Neural cell (in vitro differentiated cells): ENCODE data around the gene FAM107B. TPM values are rescaled to one million over a fixed set of nuclear protein-coding genes. Genes with fewer than 3 reads are reported as not detected.
"Not testable (repeated sequence)": the region's sequence is repeated elsewhere in the genome, so short reads cannot be mapped to it uniquely, and the experiment has no call there.

ENCODE experiments used
- H2AFZ ChIP-seq: fragments of 200-600, 300-800 bp; sonication (generic), shearing (Covaris generic); 2 replicates; pipeline ENCODE4 v1.6.0; 2014; ENCODE audit warnings: low read depth, mild to moderate bottlenecking, antibody characterized with exemption, low read length, moderate library complexity
- H3F3A ChIP-seq: fragments of 200-600 bp; shearing (Covaris generic); 2 replicates; pipeline ENCODE4 v1.6.1; 2016; ENCODE audit warnings: mild to moderate bottlenecking, moderate library complexity, mixed read lengths, antibody characterized with exemption, low read length; ENCODE audit not compliant: insufficient read depth, poor library complexity, severe bottlenecking
- H3K27ac ChIP-seq: fragments of 200-600, 300-800 bp; sonication (generic), shearing (Covaris generic); 2 replicates; pipeline ENCODE4 v1.5.1; 2014; ENCODE audit warnings: mild to moderate bottlenecking, low read length, moderate library complexity
- H3K27me3 ChIP-seq: fragments of 300-800, 200-600 bp; sonication (generic), shearing (Covaris generic); 2 replicates; pipeline ENCODE4 v1.6.0; 2014; ENCODE audit warnings: mild to moderate bottlenecking, low read depth, low read length, moderate library complexity; ENCODE audit not compliant: insufficient read depth
- H3K36me3 ChIP-seq: fragments of 300-800, 200-600 bp; sonication (generic), shearing (Covaris generic); 2 replicates; pipeline ENCODE4 v1.5.1; 2014; ENCODE audit warnings: mild to moderate bottlenecking, antibody characterized with exemption, low read length, moderate library complexity; ENCODE audit not compliant: insufficient read depth
- H3K4me2 ChIP-seq: fragments of 300-800, 200-600 bp; sonication (generic), shearing (Covaris generic); 2 replicates; pipeline ENCODE4 v1.6.0; 2014; ENCODE audit warnings: mild to moderate bottlenecking, low read length
- H3K4me3 ChIP-seq: fragments of 300-800, 200-600 bp; sonication (generic), shearing (Covaris generic); 2 replicates; pipeline ENCODE4 v1.5.1; 2014; ENCODE audit warnings: mild to moderate bottlenecking, low read length, moderate library complexity
- H3K79me2 ChIP-seq: fragments of 200-600 bp; shearing (Covaris generic); replicated peaks from 2 replicates; pipeline ENCODE4 v1.6.0; 2014; ENCODE audit warnings: mild to moderate bottlenecking, low read length, moderate library complexity; ENCODE audit not compliant: insufficient read depth
- H3K9ac ChIP-seq: fragments of 300-800, 200-600 bp; sonication (generic), shearing (Covaris generic); 2 replicates; pipeline ENCODE4 v1.6.1; 2016; ENCODE audit warnings: mild to moderate bottlenecking, low read length, mixed read lengths
- H3K9me2 ChIP-seq: fragments of 200-600 bp; shearing (Covaris generic); 2 replicates; pipeline ENCODE4 v1.6.1; 2016; ENCODE audit warnings: mild to moderate bottlenecking, low read length, mixed read lengths; ENCODE audit not compliant: insufficient read depth
- H3K9me3 ChIP-seq: fragments of 200-600, 300-800 bp; sonication (generic), shearing (Covaris generic); 2 replicates; pipeline ENCODE4 v1.6.1; 2016; ENCODE audit warnings: mild to moderate bottlenecking, mixed run types, low read length, moderate library complexity, mixed read lengths
- H4K20me1 ChIP-seq: fragments of 200-600 bp; shearing (Covaris generic); 2 replicates; pipeline ENCODE4 v1.6.1; 2016; ENCODE audit warnings: mild to moderate bottlenecking, mixed run types; ENCODE audit not compliant: insufficient read depth
- CTCF ChIP-seq: fragments of 450-650 bp; IDR thresholded peaks from 2 replicates; pipeline ENCODE4 v1.5.1; 2014; ENCODE audit warnings: antibody characterized with exemption, mild to moderate bottlenecking, moderate library complexity; ENCODE audit not compliant: poor library complexity, severe bottlenecking
- EP300 ChIP-seq: fragments of 450-650 bp; conservative IDR thresholded peaks from 2 replicates; pipeline ENCODE4 v1.6.1; 2014; ENCODE audit warnings: antibody characterized with exemption, mild to moderate bottlenecking, moderate library complexity; ENCODE audit not compliant: poor library complexity, severe bottlenecking
- EZH2 ChIP-seq: fragments of 200-600, 300-800 bp; shearing (Covaris generic), sonication (generic); IDR thresholded peaks from 2 replicates; pipeline ENCODE4 v1.6.1; 2014; ENCODE audit warnings: antibody characterized with exemption, low read length, borderline replicate concordance, mild to moderate bottlenecking; ENCODE audit not compliant: insufficient read depth, poor library complexity, severe bottlenecking
- MXI1 ChIP-seq: fragments of 450-650 bp; conservative IDR thresholded peaks from 2 replicates; pipeline ENCODE4 v1.6.1; 2014; ENCODE audit warnings: antibody characterized with exemption, mild to moderate bottlenecking; ENCODE audit not compliant: poor library complexity, severe bottlenecking
- POLR2AphosphoS5 ChIP-seq: IDR thresholded peaks from 2 replicates; pipeline ENCODE4 v1.6.1; 2012
- RAD21 ChIP-seq: fragments of 450-650 bp; conservative IDR thresholded peaks from 2 replicates; pipeline ENCODE4 v1.6.1; 2014; ENCODE audit warnings: antibody characterized with exemption, mild to moderate bottlenecking, moderate library complexity
- REST ChIP-seq: IDR thresholded peaks from 2 replicates; pipeline ENCODE4 v1.6.1; 2012; ENCODE audit warnings: borderline replicate concordance
- SMC3 ChIP-seq: fragments of 450-650 bp; conservative IDR thresholded peaks from 2 replicates; pipeline ENCODE4 v1.6.1; 2014; ENCODE audit warnings: antibody characterized with exemption, mild to moderate bottlenecking, moderate library complexity; ENCODE audit not compliant: poor library complexity
- TAF1 ChIP-seq: IDR thresholded peaks from 2 replicates; pipeline ENCODE4 v1.6.1; 2012; ENCODE audit warnings: low read depth
- polyA plus RNA-seq: library from polyadenylated mRNA; depleted of rRNA; stranded (reverse); fragments of >200 nt; gene quantifications from 2 replicates; pipeline ENCODE4 v1.2.3, GENCODE V29; 2014

FAM107B gene
- polyA plus RNA-seq, 1 donor from 2014 or later: 106 TPM

GRCh38 chr10:14712991-14713424, 61.7 kb downstream of the FAM107B start:
- peak overlapping the region; percentile 46 for H3K27ac ChIP-seq
- H2AFZ ChIP-seq: peak overlapping the region; percentile 56

GRCh38 chr10:14709344-14709743, 65.4 kb downstream of the FAM107B start:
- H3F3A ChIP-seq, H3K9me3 ChIP-seq, H3K27ac ChIP-seq, H3K4me3 ChIP-seq, H3K27me3 ChIP-seq, H4K20me1 ChIP-seq, H3K79me2 ChIP-seq, H2AFZ ChIP-seq, H3K36me3 ChIP-seq, H3K9me2 ChIP-seq, H3K9ac ChIP-seq, H3K4me2 ChIP-seq: not testable (repeated sequence)

More at GRCh38 chr10:14712991-14713424, 61.7 kb downstream of the FAM107B start:
- no peaks in the 10 kb centered on the region for H4K20me1 ChIP-seq
- H3K4me2 ChIP-seq: no peak overlapping the region
- H3F3A ChIP-seq: no peaks in the 10 kb centered on the region
- no peaks in the 10 kb centered on the region for H3K27me3 ChIP-seq
- TF ChIP-seq SMC3 (no peak), RAD21 (no peak), EZH2 (no peak), CTCF (no peak), EP300 (no peak), POLR2AphosphoS5 (no peak), TAF1 (no peak), REST (no peak), MXI1 (no peak)
- no peaks in the 10 kb centered on the region for H3K9me2 ChIP-seq
- no peaks in the 10 kb centered on the region for H3K36me3 ChIP-seq
- H3K79me2 ChIP-seq: no peaks in the 10 kb centered on the region
- H3K9me3 ChIP-seq: no peaks in the 10 kb centered on the region
- H3K4me3 ChIP-seq: no peak overlapping the region
- H3K9ac ChIP-seq: no peak overlapping the region

GRCh38 chr10:14707481-14707880, 67.2 kb downstream of the FAM107B start:
- H3K9me2 ChIP-seq: no peaks in the 10 kb centered on the region
- H3K27ac ChIP-seq: no peak overlapping the region
- H3K9ac ChIP-seq: no peak overlapping the region
- TF ChIP-seq EZH2: no peak
- H3K36me3 ChIP-seq: no peaks in the 10 kb centered on the region
- H3K27me3 ChIP-seq: no peaks in the 10 kb centered on the region
- H3F3A ChIP-seq: no peaks in the 10 kb centered on the region
- H3K4me3 ChIP-seq: no peak overlapping the region
- H3K4me2 ChIP-seq: no peak overlapping the region
- no peak overlapping the region for H2AFZ ChIP-seq
- H3K9me3 ChIP-seq: no peaks in the 10 kb centered on the region
- H4K20me1 ChIP-seq: no peaks in the 10 kb centered on the region
- no peaks in the 10 kb centered on the region for H3K79me2 ChIP-seq
